HepG2 (cell line): Measurements from ENCODE around the gene CNPY4. TPM values are rescaled to one million over a fixed set of nuclear protein-coding genes. Genes with fewer than 3 reads are reported as not detected.

Experiments used
- ATF4 ChIP-seq, 2 experiments: fragments of 450-650 bp in 1 of 2; sonication (generic) in 1 of 2; formaldehyde crosslinking; IDR thresholded peaks; 2 replicates each; pipeline versions ENCODE4 v1.5.0 to v1.8.0; 2020 to 2022; ENCODE audit warnings: mild to moderate bottlenecking in 1 of 2, missing genetic modification reagents in 1 of 2
- BRD4 ChIP-seq: sonication (generic); formaldehyde crosslinking; IDR thresholded peaks from 2 replicates; pipeline ENCODE4 v1.4.0; 2020; ENCODE audit warnings: missing genetic modification reagents
- DZIP1 ChIP-seq: sonication (generic); formaldehyde crosslinking; IDR thresholded peaks from 2 replicates; pipeline ENCODE4 v1.5.0; 2020; ENCODE audit warnings: mild to moderate bottlenecking, missing genetic modification reagents
- FOSL1 ChIP-seq: sonication (generic); formaldehyde crosslinking; IDR thresholded peaks from 2 replicates; pipeline ENCODE4 v1.9.0; 2021; ENCODE audit warnings: missing genetic modification reagents, borderline replicate concordance
- KLF13 ChIP-seq: sonication (generic); formaldehyde crosslinking; IDR thresholded peaks from 2 replicates; pipeline ENCODE4 v1.4.0; 2020; ENCODE audit warnings: mild to moderate bottlenecking, missing genetic modification reagents
- NFKBIZ ChIP-seq: IDR thresholded peaks from 2 replicates; pipeline ENCODE4 v1.6.1; 2018; ENCODE audit warnings: missing genetic modification reagents, missing compliant biosample characterization
- NR1H2 ChIP-seq: sonication (generic); formaldehyde crosslinking; IDR thresholded peaks from 2 replicates; pipeline ENCODE4 v1.8.1; 2022; ENCODE audit warnings: low read depth, missing genetic modification reagents, borderline replicate concordance
- PCBP1 ChIP-seq: fragments of 200-400 bp; formaldehyde crosslinking; IDR thresholded peaks from 2 replicates; pipeline ENCODE4 v1.6.1; 2017; ENCODE audit warnings: mild to moderate bottlenecking, low read depth, low read length, borderline replicate concordance
- SALL1 ChIP-seq: sonication (generic); formaldehyde crosslinking; IDR thresholded peaks from 2 replicates; pipeline ENCODE4 v1.8.0; 2022; ENCODE audit warnings: mild to moderate bottlenecking, missing genetic modification reagents
- STAG1 ChIP-seq: sonication (generic); formaldehyde crosslinking; IDR thresholded peaks from 2 replicates; pipeline ENCODE4 v1.4.0; 2020; ENCODE audit warnings: missing genetic modification reagents
- ZNF570 ChIP-seq: sonication (generic); formaldehyde crosslinking; IDR thresholded peaks from 2 replicates; pipeline ENCODE4 v1.4.0; 2020; ENCODE audit warnings: mild to moderate bottlenecking, missing genetic modification reagents, borderline replicate concordance
- ZSCAN21 ChIP-seq: sonication (generic); formaldehyde crosslinking; IDR thresholded peaks from 2 replicates; pipeline ENCODE4 v1.8.0; 2022; ENCODE audit warnings: mild to moderate bottlenecking, missing genetic modification reagents, moderate library complexity, borderline replicate concordance
- polyA plus RNA-seq, 8 experiments: library from polyadenylated mRNA; depleted of rRNA in 3 of 8; stranded (reverse) in 7 of 8; unstranded in 1 of 8; fragments of >200 nt; fragmentation: Illumina TruSeq in 4 of 8; extraction: Trizol in 4 of 8; gene quantifications; 2 replicates each; pipeline versions ENCODE4 v1.2.1 to v1.2.3, GENCODE V29; 2011 to 2016; ENCODE audit warnings: low read depth in 4 of 8, missing spikeins in 1 of 8, mixed read lengths in 1 of 8; ENCODE audit not compliant: insufficient read depth in 1 of 8
- total RNA-seq, 5 experiments: library from RNA; depleted of rRNA; stranded (reverse); fragments of >200 nt; fragmentation: Illumina TruSeq; extraction: Trizol; gene quantifications; 2 replicates each; pipeline ENCODE4 v1.2.3, GENCODE V29; 2016; ENCODE audit warnings: low read depth in 1 of 5
- TF ChIP-seq, protein P1 (sequence below): sonication (generic); formaldehyde crosslinking; IDR thresholded peaks from 2 replicates; pipeline ENCODE4 v1.4.0; 2020; ENCODE audit warnings: missing genetic modification reagents
- TF ChIP-seq, protein P2 (sequence below), 2 experiments: sonication (generic) in 1 of 2; formaldehyde crosslinking in 1 of 2; IDR thresholded peaks; 2 replicates each; pipeline versions ENCODE4 v1.5.1 to v1.6.1; 2011 to 2020; ENCODE audit warnings: borderline replicate concordance in 1 of 2, low read depth in 1 of 2, low read length in 1 of 2, mild to moderate bottlenecking in 1 of 2, missing genetic modification reagents in 1 of 2, moderate library complexity in 1 of 2
- TF ChIP-seq, protein P3 (sequence below): sonication (generic); formaldehyde crosslinking; IDR thresholded peaks from 2 replicates; pipeline ENCODE4 v1.5.1; 2020; ENCODE audit warnings: mild to moderate bottlenecking, missing genetic modification reagents, moderate library complexity
- TF ChIP-seq, protein P4 (sequence below): sonication (generic); formaldehyde crosslinking; IDR thresholded peaks from 2 replicates; pipeline ENCODE4 v1.8.0; 2023; ENCODE audit warnings: mild to moderate bottlenecking, missing genetic modification reagents

The CNPY4 gene
- total and polyA plus RNA-seq, 2 of the 13 experiments (the other 11 are each of a cell fraction or from before 2014, with no cell fraction given), result 6.2 to 12.7 TPM

- TF ChIP-seq, protein P1, sequence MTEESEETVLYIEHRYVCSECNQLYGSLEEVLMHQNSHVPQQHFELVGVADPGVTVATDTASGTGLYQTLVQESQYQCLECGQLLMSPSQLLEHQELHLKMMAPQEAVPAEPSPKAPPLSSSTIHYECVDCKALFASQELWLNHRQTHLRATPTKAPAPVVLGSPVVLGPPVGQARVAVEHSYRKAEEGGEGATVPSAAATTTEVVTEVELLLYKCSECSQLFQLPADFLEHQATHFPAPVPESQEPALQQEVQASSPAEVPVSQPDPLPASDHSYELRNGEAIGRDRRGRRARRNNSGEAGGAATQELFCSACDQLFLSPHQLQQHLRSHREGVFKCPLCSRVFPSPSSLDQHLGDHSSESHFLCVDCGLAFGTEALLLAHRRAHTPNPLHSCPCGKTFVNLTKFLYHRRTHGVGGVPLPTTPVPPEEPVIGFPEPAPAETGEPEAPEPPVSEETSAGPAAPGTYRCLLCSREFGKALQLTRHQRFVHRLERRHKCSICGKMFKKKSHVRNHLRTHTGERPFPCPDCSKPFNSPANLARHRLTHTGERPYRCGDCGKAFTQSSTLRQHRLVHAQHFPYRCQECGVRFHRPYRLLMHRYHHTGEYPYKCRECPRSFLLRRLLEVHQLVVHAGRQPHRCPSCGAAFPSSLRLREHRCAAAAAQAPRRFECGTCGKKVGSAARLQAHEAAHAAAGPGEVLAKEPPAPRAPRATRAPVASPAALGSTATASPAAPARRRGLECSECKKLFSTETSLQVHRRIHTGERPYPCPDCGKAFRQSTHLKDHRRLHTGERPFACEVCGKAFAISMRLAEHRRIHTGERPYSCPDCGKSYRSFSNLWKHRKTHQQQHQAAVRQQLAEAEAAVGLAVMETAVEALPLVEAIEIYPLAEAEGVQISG, result peak; percentile 57; the same call in 1 of the 2 replicates
- TF ChIP-seq NR1H2 (no peak), FOSL1 (CRISPR knock-in tag) (no peak), STAG1 (no peak), BRD4 (CRISPR knock-in tag) (no peak), ZSCAN21 (no peak; the same call in 1 of the 2 replicates), DZIP1 (CRISPR knock-in tag) (no peak), ZNF570 (no peak), SALL1 (CRISPR knock-in tag) (peak; percentile 55), KLF13 (no peak), PCBP1 (peak; percentile 77; the same call in 1 of the 2 replicates), ATF4 (CRISPR knock-in tag; IDR thresholded peaks at IDR 0.05) (0 out of 4 replicates have a peak, but pooled peaks of 1 of the 2 experiments have one; percentile 24), NFKBIZ (peak; percentile 63; the same call in 1 of the 2 replicates)
- TF ChIP-seq, protein P2, sequence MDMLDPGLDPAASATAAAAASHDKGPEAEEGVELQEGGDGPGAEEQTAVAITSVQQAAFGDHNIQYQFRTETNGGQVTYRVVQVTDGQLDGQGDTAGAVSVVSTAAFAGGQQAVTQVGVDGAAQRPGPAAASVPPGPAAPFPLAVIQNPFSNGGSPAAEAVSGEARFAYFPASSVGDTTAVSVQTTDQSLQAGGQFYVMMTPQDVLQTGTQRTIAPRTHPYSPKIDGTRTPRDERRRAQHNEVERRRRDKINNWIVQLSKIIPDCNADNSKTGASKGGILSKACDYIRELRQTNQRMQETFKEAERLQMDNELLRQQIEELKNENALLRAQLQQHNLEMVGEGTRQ (IDR thresholded peaks at IDR 0.05; ENCODE audit: low read depth, low read length), result peak; percentile 89
- TF ChIP-seq, protein P2 (CRISPR knock-in tag; IDR thresholded peaks at IDR 0.05; ENCODE audit: borderline replicate concordance), result peak; percentile 93
- TF ChIP-seq, protein P3, sequence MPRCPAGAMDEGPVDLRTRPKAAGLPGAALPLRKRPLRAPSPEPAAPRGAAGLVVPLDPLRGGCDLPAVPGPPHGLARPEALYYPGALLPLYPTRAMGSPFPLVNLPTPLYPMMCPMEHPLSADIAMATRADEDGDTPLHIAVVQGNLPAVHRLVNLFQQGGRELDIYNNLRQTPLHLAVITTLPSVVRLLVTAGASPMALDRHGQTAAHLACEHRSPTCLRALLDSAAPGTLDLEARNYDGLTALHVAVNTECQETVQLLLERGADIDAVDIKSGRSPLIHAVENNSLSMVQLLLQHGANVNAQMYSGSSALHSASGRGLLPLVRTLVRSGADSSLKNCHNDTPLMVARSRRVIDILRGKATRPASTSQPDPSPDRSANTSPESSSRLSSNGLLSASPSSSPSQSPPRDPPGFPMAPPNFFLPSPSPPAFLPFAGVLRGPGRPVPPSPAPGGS (CRISPR knock-in tag), result 0 out of 2 replicates have a peak, but pooled peaks have one; percentile 50
- TF ChIP-seq, protein P4, sequence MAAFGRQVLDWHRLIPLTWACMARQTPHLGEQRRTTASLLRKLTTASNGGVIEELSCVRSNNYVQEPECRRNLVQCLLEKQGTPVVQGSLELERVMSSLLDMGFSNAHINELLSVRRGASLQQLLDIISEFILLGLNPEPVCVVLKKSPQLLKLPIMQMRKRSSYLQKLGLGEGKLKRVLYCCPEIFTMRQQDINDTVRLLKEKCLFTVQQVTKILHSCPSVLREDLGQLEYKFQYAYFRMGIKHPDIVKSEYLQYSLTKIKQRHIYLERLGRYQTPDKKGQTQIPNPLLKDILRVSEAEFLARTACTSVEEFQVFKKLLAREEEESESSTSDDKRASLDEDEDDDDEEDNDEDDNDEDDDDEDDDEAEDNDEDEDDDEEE (CRISPR knock-in tag), result no peak
Observed at GRCh38 chr7:100148559-100149328, 29.3 kb downstream of the CNPY4 start, which contains the start of gene LAMTOR4 (continued).
